AG08395 (cell line): ENCODE data around the gene CLHC1.
"Not testable (repeated sequence)": the region's sequence is repeated elsewhere in the genome, so short reads cannot be mapped to it uniquely, and the experiment has no call there.

Experiments used
- DNase-seq: peaks from one replicate; pipeline ENCODE4 v3.0.0; 2012; ENCODE audit warnings: mixed read lengths, low spot score

CLHC1 gene

GRCh38 chr2:55232863-55233657, 967 bp upstream of the CLHC1 start:
- peak; percentile 14 for DNase-seq

GRCh38 chr2:55231546-55232083, 478 bp downstream of the CLHC1 start:
- DNase-seq: peak; percentile 39

GRCh38 chr2:55230551-55230950, 1.5 kb downstream of the CLHC1 start:
- no peak for DNase-seq

GRCh38 chr2:55229221-55229620, 2.9 kb downstream of the CLHC1 start:
- no peak for DNase-seq

- DNase-seq: no peak
Measured at GRCh38 chr2:55228226-55228563, 3.9 kb downstream of the CLHC1 start.

GRCh38 chr2:55227437-55228225, 4.5 kb downstream of the CLHC1 start:
- not testable (repeated sequence) for DNase-seq

- DNase-seq: no peak
Measured at GRCh38 chr2:55225481-55226020, 6.5 kb downstream of the CLHC1 start.

- DNase-seq: no peak
Measured at GRCh38 chr2:55224761-55225261, 7.3 kb downstream of the CLHC1 start.

GRCh38 chr2:55223958-55224760, 7.9 kb downstream of the CLHC1 start:
- DNase-seq: no peak

GRCh38 chr2:55213822-55214221, 18.3 kb downstream of the CLHC1 start:
- no peak for DNase-seq

GRCh38 chr2:55204950-55205349, 27.1 kb downstream of the CLHC1 start:
- no peak for DNase-seq

- DNase-seq: no peak
Measured at GRCh38 chr2:55204536-55204935, 27.6 kb downstream of the CLHC1 start.

GRCh38 chr2:55200416-55200815, 31.7 kb downstream of the CLHC1 start:
- no peak for DNase-seq

GRCh38 chr2:55196526-55196925, 35.6 kb downstream of the CLHC1 start:
- DNase-seq: no peak

GRCh38 chr2:55191888-55192287, 40.2 kb downstream of the CLHC1 start:
- not testable (repeated sequence) for DNase-seq

GRCh38 chr2:55186837-55187236, 45.3 kb downstream of the CLHC1 start:
- DNase-seq: not testable (repeated sequence)

- DNase-seq: no peak
Measured at GRCh38 chr2:55180374-55180773, 51.7 kb downstream of the CLHC1 start.

- DNase-seq: no peak
Measured at GRCh38 chr2:55176094-55176415, 56.0 kb downstream of the CLHC1 start.

GRCh38 chr2:55175254-55176093, 56.6 kb downstream of the CLHC1 start:
- DNase-seq: peak; percentile 81

- no peak for DNase-seq
Measured at GRCh38 chr2:55173438-55174054, 58.5 kb downstream of the CLHC1 start.

- DNase-seq: no peak
Measured at GRCh38 chr2:55169915-55170314, 62.2 kb downstream of the CLHC1 start.
